ENCODE measurements around the gene PBX1. TPM values are rescaled to one million over a fixed set of nuclear protein-coding genes. Genes with fewer than 3 reads are reported as not detected.
A peak's percentile ranks its signal among the peaks of the same experiment; 100 is the strongest.

The PBX1 gene
- total RNA-seq, 4 donors from 2014 or later, result 25.8 to 31.0 (median 27.1) TPM

DNA sequence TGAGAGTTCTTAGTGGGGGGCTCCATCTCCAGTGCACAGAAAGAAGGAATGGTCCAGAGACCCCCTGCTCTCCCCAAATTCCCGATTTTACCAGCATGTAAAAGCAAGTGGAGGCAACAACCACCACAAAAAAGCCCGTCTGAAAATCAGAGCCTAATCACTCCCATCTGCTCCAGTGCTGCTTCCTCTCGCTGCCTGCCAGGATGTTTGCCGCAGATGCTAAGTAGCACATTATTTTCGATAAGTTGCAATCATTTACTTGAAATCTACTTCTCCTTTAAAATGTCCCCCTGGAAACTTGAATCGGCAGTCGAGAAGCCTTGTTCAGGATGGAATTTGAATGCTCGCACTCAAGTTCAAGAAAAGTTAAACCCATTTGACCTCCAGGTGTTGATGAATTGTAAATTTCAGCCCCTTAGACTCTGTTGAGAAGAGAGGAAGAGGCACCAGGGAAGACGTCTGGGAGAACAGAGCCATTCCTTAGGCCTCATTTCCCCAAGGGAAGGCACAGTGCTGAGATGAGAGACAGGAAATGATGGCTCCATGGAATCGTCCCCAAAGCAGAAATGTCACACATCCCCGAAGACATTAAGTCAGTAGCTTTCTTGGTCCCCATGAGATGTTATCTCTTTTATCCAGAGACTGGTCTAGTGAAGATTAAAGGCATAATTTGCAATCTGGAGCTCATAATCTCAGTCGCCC lies 221.3 kb downstream of the PBX1 start:
- Histone ChIP-seq H3K27ac (peak overlapping the region in 1 of 4 donors; percentile 41), H3K4me1 (peaks cover 0 to 40% (median 0%) of the 10 kb centered on the region in 4 donors), H3K9me3 (no peaks in the 10 kb centered on the region), H3K27me3 (no peaks in the 10 kb centered on the region), H3K4me3 (no peak overlapping the region), H3K36me3 (no peaks in the 10 kb centered on the region)
- WGBS, 2 donors, result 74 to 79% methylated on average over 12 of the region's 12 CpGs
- DNase-seq (ENCODE audit: low spot score in 2 of 2), result no peak
- TF ChIP-seq, protein P1, sequence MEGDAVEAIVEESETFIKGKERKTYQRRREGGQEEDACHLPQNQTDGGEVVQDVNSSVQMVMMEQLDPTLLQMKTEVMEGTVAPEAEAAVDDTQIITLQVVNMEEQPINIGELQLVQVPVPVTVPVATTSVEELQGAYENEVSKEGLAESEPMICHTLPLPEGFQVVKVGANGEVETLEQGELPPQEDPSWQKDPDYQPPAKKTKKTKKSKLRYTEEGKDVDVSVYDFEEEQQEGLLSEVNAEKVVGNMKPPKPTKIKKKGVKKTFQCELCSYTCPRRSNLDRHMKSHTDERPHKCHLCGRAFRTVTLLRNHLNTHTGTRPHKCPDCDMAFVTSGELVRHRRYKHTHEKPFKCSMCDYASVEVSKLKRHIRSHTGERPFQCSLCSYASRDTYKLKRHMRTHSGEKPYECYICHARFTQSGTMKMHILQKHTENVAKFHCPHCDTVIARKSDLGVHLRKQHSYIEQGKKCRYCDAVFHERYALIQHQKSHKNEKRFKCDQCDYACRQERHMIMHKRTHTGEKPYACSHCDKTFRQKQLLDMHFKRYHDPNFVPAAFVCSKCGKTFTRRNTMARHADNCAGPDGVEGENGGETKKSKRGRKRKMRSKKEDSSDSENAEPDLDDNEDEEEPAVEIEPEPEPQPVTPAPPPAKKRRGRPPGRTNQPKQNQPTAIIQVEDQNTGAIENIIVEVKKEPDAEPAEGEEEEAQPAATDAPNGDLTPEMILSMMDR (IDR thresholded peaks at IDR 0.05), result no peak
- TF ChIP-seq EP300 (IDR thresholded peaks at IDR 0.05), result no peak
- no peak for TF ChIP-seq POLR2A (IDR thresholded peaks at IDR 0.05)

DNA sequence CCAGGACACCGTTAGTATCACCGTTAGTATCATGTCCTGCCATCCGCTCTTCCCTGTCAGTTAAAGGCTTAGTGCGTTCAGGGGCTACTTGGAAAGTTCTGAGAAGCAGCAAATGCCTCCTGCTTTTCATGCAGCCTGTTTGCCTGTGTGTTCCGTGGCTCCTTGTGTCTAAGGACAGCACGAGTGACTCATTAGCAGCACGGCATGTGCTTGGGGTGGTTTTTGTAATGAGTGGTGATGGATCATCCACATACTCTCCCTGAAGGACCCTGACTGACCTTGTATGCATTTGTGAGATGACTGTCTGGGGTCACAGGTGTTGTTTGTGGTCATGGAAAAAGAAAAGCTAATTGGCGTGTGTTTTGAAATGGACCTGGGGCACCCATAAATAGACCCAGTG lies 221.9 kb downstream of the PBX1 start:
- 92 to 93% methylated on average over 8 of the region's 8 CpGs for WGBS, 2 donors
- H3K4me3 ChIP-seq, result no peak overlapping the region
- H3K27ac ChIP-seq, result no peak overlapping the region
- no peaks in the 10 kb centered on the region for H3K27me3 ChIP-seq
- H3K9me3 ChIP-seq, result no peaks in the 10 kb centered on the region
- no peak for DNase-seq (ENCODE audit: low spot score in 2 of 2)
- TF ChIP-seq EP300 (IDR thresholded peaks at IDR 0.05), result peak in 1 of 2 donors; percentile 28
- TF ChIP-seq, protein P1 (IDR thresholded peaks at IDR 0.05), result no peak
- H3K36me3 ChIP-seq, result no peaks in the 10 kb centered on the region
- H3K4me1 ChIP-seq, result peaks cover 0 to 46% (median 0%) of the 10 kb centered on the region in 4 donors

GRCh38 chr1:164781972-164782371 lies 223.0 kb downstream of the PBX1 start:
- WGBS, 2 donors, result 72 to 75% methylated on average over 1 of the region's 1 CpG
- Histone ChIP-seq H3K27me3 (no peaks in the 10 kb centered on the region), H3K4me1 (peaks cover 0 to 57% (median 4%) of the 10 kb centered on the region in 4 donors), H3K36me3 (no peaks in the 10 kb centered on the region), H3K4me3 (no peak overlapping the region), H3K9me3 (no peaks in the 10 kb centered on the region), H3K27ac (peak overlapping the region in 2 of 4 donors; percentile 2 to 38)
- DNase-seq (ENCODE audit: low spot score in 2 of 2), result no peak
- TF ChIP-seq POLR2A (IDR thresholded peaks at IDR 0.05) (no peak), EP300 (IDR thresholded peaks at IDR 0.05) (no peak)
- TF ChIP-seq, protein P1 (IDR thresholded peaks at IDR 0.05), result no peak

DNA sequence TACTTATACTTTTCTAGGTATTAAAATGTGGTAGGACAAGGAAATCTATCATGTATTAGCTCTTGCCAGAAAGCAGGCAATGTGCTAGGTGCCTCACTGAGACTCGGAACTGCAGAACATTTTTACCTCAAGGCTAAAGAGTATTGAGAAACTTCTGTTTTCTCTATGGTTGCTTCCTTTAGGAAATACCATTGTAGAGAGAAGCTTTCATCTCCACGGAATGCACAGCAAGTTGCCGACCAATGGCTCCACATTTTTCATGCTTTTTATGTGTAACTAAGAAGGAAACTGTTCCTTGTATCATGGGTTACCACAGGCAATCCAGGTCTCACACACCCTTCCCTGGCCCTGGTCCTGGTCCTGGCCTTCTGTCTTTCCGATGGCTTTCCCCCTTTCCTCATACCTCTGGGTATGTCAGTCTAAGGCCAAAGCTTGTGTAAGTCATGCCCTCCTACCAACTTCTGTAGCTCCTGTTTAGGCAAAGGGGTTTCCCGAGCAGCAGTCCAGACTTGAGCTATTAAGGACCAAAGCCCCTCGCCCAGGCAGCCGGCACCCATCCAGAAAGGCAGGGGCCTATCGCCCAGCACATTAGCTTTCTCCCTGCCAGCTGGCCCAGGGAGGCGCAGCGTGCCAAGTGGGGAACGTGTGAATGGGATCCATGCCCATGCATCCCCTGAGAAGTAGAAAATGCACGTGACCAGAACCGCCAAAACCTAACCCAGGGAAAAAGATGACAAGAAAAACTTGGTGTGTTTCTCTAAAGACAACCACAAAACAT lies 225.0 kb downstream of the PBX1 start:
- DNase-seq (ENCODE audit: low spot score in 2 of 2), result no peak
- peak overlapping the region in 2 of 4 donors; percentile 28 to 34 for H3K27ac ChIP-seq
- no peaks in the 10 kb centered on the region for H3K9me3 ChIP-seq
- TF ChIP-seq POLR2A (IDR thresholded peaks at IDR 0.05), result no peak
- no peak for TF ChIP-seq EP300 (IDR thresholded peaks at IDR 0.05)
- TF ChIP-seq, protein P1 (IDR thresholded peaks at IDR 0.05), result no peak
- no peaks in the 10 kb centered on the region for H3K36me3 ChIP-seq
- H3K4me1 ChIP-seq, result peaks cover 0 to 69% (median 7%) of the 10 kb centered on the region in 4 donors
- H3K4me3 ChIP-seq, result no peak overlapping the region
- H3K27me3 ChIP-seq, result no peaks in the 10 kb centered on the region
- 71 to 72% methylated on average over 13 of the region's 13 CpGs for WGBS, 2 donors

DNA sequence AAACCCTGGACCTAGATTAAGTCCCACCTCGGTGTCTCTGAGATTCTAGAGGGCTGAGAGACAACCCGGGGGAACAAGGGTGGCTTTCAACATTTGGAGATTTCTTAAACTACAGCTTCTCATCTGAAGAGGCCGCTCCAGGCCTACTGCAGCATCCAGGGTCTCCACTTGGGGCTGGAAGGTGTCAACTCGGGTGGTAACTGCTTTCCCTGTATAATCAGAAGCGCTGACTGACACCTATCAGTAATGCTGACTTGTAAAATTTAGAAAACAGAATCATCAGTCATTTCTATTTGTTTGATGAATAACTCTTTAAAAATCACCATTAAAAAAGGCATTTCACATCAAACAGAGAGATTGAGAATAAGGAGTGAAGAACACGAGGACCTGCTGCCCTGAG lies 226.0 kb downstream of the PBX1 start:
- peaks cover 0 to 62% (median 7%) of the 10 kb centered on the region in 4 donors for H3K4me1 ChIP-seq
- H3K27ac ChIP-seq, result peak overlapping the region in 1 of 4 donors; percentile 34
- WGBS, 2 donors, result 92 to 96% methylated on average over 6 of the region's 6 CpGs
- TF ChIP-seq POLR2A (IDR thresholded peaks at IDR 0.05) (no peak), EP300 (IDR thresholded peaks at IDR 0.05) (no peak)
- TF ChIP-seq, protein P1 (IDR thresholded peaks at IDR 0.05), result no peak
- no peak overlapping the region for H3K4me3 ChIP-seq
- no peak for DNase-seq (ENCODE audit: low spot score in 2 of 2)
- H3K9me3 ChIP-seq, result no peaks in the 10 kb centered on the region
- no peaks in the 10 kb centered on the region for H3K27me3 ChIP-seq
- no peaks in the 10 kb centered on the region for H3K36me3 ChIP-seq
